GM12865 (cell line): Measurements from ENCODE around the gene CLK2.

Experiments used
- DNase-seq: peaks from one replicate; pipeline ENCODE4 v3.0.0; 2010; ENCODE audit warnings: low read depth
- H3K4me3 ChIP-seq: 2 replicates; pipeline ENCODE4 v1.5.1; 2011; ENCODE audit warnings: mild to moderate bottlenecking, low read depth, low read length, control low read depth
- TF ChIP-seq, protein P1 (sequence below): IDR thresholded peaks from 2 replicates; pipeline ENCODE4 v1.5.1; 2011; ENCODE audit warnings: low read length, control low read depth, low read depth, inconsistent platforms; ENCODE audit not compliant: insufficient read depth; ENCODE audit errors: missing control alignments

Gene CLK2

DNA sequence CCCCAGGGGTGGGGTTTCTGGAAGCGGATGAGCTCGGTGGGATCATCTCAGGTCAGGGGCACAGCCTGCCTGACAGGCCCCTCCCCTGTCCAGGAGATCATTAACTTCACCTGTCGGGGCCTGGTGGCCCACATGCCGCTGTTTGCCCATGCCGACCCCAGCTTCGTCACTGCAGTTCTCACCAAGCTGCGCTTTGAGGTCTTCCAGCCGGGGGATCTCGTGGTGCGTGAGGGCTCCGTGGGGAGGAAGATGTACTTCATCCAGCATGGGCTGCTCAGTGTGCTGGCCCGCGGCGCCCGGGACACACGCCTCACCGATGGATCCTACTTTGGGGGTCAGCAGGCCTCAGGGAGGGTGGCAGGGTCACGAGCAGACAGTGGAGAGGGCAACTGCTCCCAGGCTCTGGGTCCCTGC is 12.3 kb upstream of the CLK2 start:
- TF ChIP-seq, protein P1, sequence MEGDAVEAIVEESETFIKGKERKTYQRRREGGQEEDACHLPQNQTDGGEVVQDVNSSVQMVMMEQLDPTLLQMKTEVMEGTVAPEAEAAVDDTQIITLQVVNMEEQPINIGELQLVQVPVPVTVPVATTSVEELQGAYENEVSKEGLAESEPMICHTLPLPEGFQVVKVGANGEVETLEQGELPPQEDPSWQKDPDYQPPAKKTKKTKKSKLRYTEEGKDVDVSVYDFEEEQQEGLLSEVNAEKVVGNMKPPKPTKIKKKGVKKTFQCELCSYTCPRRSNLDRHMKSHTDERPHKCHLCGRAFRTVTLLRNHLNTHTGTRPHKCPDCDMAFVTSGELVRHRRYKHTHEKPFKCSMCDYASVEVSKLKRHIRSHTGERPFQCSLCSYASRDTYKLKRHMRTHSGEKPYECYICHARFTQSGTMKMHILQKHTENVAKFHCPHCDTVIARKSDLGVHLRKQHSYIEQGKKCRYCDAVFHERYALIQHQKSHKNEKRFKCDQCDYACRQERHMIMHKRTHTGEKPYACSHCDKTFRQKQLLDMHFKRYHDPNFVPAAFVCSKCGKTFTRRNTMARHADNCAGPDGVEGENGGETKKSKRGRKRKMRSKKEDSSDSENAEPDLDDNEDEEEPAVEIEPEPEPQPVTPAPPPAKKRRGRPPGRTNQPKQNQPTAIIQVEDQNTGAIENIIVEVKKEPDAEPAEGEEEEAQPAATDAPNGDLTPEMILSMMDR = no peak
- DNase-seq = no peak
- no peak overlapping the region for H3K4me3 ChIP-seq

DNA sequence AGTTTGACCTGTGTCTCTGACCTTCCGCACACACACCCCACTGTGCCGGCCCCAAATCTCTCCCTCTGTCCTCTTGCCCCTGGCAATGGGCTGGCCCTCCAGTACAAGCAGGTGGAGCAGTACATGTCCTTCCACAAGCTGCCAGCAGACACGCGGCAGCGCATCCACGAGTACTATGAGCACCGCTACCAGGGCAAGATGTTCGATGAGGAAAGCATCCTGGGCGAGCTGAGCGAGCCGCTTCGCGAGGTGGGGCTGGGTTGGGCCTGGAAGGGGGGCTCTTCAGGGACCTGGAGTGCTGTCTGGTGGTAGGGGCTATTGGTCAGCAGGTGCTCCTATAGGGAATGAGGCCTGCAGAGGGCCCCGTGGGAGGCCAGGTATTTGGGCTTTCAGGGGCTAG is 11.8 kb upstream of the CLK2 start:
- DNase-seq = no peak
- TF ChIP-seq, protein P1 = no peak
- no peak overlapping the region for H3K4me3 ChIP-seq

DNA sequence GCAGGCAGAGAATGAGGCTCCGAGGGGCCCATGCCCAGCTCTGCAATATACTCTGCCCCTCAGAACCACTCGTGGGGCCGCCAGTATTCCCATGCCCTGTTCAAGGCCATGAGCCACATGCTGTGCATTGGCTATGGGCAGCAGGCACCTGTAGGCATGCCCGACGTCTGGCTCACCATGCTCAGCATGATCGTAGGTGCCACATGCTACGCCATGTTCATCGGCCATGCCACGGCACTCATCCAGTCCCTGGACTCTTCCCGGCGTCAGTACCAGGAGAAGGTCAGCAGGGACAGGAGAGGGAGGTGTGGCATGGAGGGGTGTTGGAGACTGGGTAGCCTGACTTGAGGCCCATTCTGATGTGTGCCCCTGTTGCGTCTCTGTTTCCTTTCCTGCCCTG is 11.2 kb upstream of the CLK2 start:
- TF ChIP-seq, protein P1 = no peak
- no peak overlapping the region for H3K4me3 ChIP-seq
- DNase-seq = no peak

DNA sequence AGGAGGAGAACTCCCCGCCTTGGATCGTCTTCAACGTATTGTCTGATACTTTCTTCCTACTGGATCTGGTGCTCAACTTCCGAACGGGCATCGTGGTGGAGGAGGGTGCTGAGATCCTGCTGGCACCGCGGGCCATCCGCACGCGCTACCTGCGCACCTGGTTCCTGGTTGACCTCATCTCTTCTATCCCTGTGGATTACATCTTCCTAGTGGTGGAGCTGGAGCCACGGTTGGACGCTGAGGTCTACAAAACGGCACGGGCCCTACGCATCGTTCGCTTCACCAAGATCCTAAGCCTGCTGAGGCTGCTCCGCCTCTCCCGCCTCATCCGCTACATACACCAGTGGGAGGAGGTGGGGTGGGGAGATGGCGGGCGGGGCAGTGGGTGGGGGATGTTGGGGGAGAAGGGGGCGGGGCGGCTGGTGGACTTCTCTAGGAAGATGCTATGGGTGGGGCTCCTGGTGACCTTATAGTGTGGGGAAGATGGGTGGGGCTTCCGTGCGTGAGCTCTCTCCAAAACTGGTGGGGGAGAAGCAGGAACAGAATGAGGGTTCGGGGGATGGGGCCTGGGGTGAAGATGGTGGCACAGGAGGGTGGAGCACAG is 9.3 kb upstream of the CLK2 start:
- no peak for DNase-seq
- H3K4me3 ChIP-seq = no peak overlapping the region
- TF ChIP-seq, protein P1 = no peak

DNA sequence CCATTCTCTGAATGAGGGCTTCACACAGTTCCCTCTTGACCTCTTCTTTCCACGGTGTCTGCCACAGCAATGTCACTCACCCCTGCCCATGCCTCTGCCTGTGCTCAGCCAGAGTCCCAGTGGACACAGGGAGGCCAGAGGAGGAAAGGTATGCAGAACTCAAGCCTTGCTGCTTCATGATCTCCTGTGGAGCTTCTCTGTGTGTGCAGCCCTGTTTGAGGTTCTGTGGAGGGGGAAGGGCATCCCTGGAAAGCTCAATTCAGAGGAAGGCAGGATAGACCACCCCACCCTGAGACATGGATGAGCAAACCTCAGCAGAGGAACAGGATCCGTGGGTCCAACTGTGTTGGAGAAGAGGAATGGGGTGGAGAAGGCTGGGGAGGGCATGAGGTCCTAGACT is 6.0 kb upstream of the CLK2 start:
- no peak for DNase-seq
- TF ChIP-seq, protein P1 = no peak

DNA sequence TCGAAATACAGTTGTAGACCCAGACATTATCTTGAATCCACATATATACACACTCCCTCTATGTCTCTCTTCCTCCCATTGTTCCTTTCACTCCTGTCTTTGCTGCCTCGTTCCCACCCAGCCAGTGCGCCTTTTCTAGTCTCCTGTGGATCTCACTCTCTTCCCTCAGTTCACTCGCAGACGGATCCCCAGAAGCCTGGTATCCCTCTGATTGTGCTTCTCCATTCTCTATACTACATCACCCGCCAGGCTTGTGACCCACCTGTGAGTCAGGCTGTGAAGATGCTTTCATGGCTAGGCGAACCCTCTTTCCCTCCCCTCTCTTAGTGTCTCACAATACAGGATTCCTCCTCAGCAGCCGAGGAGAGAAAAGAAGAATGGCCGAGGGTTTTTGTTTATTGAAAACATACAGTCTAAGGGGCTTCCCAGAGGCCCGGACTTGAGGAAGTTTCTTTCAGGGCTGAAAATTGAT is 5.4 kb upstream of the CLK2 start:
- TF ChIP-seq, protein P1 = no peak
- H3K4me3 ChIP-seq = no peak overlapping the region
- DNase-seq = no peak

More for the DNA sequence above, 6.0 kb upstream of the CLK2 start:
- no peak overlapping the region for H3K4me3 ChIP-seq
